NK-92 (cell line): Measurements from ENCODE around the gene GSX2.
"Not testable (repeated sequence)": the region's sequence is repeated elsewhere in the genome, so short reads cannot be mapped to it uniquely, and the experiment has no call there.

ENCODE experiments used
- DNase-seq: peaks from one replicate; lab custom pipeline; 2025; ENCODE audit not compliant: unreplicated experiment; lab: John Stamatoyannopoulos, UW

GSX2 gene

DNA sequence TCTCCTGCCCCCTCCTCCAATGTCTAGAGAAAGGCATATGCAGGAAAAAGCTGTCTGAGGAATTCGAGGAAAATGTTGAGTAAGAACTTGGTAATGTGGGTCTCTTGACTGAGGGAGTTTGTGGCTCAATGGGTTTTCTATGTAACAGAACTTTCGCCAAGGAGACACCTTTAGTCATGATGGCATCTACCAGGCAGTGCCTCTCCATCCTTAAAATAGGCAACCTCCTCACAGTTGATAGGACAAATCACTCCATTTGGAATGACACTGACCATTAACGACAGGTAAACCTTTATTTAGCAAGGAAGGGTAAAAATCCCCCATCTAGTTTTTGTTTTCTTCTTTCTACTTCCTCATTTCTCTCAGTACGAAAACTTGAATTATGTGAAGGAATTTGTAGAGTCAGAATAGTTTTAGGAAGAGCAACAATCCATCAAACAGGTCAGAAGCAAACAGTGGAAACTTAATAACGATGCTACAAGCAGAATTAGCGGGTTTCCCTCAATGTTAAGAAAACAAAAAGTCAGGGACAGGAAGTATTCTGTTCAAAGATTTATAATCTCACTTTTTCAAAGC lies 2.7 kb downstream of the GSX2 start:
- DNase-seq: no peak

DNA sequence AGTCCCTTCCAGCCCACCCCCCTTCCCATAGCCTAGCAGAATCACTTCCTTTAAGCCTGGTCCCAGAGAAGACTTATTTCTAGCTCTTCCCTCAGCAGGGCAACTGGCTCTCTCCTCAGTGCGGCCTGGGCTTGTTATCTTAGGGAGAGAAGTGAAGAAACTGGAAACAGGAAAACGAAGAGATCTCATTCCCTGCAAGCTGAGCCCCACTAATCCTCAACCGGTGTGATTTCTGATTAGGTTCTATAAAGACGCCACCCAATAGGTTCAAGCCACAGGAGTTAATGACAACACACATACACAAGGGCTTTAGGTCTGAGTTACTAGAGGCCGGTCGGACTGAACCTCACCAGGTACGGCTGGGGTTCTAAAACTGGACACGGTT lies 3.2 kb downstream of the GSX2 start:
- no peak for DNase-seq

DNA sequence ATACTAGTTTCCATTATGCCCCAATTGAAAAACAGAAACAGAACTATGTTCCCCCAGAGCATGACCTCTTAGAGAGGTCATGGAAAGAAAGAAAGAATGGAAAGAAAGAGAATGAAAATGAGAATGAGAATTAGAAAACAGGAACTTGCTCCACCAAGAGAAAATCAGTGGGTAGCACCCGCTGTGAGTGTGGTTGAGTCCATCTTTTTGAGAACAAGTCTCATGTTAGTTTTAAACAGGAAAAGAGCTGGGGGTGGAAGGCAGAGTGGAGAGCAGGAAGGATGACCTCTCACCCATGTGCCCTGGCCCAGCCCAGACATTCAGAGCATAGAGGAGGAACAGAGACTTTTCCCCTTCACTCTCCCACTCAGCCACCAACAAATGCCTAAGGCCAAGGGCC lies 4.9 kb downstream of the GSX2 start:
- DNase-seq: no peak

DNA sequence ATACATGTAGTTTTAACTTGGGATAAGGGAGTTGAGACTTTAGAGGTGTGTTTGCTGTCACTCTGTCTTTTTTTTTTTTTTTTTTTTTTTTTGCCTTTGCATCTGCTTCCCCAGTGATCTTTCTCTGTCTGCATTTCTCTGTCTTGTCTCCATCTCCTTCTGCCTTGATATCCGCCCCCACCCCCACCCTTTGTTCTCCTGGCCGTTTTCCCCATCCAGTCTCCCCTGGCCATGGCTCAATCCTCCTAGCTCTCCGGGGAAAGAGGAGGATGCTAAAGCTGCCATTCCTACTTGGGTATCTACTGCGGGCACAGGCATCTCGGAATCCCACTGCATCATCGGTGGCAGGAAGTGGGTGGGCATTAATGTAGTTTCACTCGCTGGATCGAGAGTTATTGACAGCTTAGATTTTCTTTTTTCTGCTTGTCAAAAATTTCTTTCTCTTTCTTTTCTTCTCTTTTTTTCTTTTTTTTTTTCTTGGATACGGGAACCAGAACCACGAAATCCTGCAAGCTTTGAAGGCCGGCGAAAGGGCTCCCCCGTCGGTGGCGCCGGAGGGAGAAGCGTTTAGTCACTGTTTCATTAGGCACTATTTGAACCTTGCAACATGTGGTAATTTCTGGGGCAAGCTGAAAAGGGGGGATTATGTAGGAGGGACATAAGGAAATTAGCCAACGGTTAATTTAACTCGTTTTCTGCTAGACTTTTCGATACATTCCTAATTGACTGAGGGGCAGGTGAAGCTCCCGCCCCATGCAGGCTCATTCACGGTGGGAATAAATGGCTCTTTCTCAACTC lies 8.2 kb downstream of the GSX2 start:
- DNase-seq: no peak

DNA sequence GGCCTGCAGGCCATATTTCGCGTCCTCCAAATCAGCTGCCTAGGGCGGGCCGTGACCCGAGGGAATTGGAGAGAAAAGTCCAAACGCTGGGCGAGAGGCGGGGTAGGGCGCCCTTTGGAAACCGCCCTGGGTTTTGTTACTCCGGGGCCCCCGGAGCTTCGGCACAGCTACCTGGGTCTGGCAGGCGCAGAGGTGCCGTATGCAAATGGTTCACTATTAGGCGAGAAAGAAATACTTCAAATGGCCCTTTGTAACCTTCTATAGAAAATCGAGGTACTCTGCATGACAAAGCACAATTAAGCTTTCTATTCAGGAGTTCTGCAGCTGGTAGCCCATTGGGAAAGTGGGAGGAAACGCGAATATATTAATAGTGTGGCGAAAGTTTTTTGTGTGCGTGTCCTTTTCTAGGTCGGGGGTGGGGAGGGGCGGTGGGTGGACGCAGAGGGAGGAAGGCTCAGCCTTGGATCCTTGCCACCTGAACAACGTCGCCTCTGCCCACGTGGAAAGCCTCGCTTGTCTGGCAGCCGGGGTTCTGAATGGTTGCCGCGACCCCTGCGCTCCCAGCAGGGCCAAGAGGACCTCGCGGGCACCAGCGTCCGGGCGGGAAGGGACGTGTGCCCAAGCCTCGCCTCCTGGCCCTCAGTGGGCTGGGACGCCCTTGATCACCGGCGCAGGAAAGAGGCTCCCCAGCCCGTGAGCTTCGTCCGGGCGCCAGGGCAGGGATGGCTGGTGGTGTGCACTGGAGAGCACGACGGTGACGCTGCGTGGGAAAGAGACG lies 9.5 kb downstream of the GSX2 start:
- DNase-seq: no peak

DNA sequence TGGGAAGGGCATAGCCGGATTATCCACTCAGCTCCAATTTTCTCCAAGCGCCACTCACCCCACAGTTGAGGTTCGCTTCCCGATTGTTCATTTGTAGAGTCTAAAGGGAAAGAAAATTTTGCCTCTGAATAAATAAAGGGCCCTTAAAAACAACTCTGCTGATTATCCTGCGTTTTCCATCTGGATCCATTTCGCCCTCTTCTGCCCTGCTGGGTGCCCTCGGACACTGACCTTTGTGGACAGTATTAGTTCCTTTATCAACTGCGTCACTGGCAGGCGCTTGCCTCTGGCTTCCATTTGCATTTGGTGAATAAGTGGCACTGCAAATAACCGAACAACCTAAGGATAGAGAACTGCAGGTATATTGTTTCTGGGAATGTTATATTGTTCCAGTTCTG lies 10.1 kb downstream of the GSX2 start:
- no peak for DNase-seq

DNA sequence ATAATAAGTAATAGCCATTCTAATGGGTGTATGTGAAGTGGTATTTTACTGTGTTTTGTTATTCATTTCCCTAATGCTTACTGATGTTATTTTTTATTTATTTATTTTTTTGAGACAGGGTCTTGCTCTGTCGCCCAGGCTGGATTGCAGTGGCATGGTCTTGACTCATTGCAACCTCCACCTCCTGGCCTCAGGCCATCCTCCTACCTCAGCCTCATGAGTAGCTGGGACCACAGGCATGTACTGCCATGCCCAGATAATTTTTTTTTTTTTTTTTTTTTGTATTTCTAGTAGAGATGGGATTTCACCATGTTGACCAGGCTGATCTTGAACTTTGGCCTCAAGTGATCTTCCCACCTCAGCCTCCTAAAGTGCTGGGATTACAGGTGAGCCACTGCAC lies 13.2 kb downstream of the GSX2 start:
- DNase-seq: not testable (repeated sequence)

DNA sequence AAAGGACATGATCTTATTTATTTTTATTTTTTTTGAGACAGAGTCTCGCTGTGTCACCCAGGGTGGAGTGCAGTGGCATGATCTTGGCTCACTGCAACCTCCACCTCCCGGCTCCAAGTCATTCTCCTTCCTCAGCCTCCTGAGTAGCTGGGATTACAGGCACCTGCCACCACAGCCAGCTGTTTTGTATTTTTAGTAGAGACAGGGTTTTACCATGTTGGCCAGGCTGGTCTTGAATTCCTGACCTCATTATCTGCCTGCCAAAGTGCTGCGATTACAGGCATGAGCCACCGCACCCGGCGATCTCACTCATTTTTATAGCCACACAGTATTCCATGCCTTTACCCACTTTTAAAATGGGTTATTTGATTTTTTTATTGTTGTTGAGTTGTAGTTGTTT lies 16.3 kb downstream of the GSX2 start:
- DNase-seq: not testable (repeated sequence)

DNA sequence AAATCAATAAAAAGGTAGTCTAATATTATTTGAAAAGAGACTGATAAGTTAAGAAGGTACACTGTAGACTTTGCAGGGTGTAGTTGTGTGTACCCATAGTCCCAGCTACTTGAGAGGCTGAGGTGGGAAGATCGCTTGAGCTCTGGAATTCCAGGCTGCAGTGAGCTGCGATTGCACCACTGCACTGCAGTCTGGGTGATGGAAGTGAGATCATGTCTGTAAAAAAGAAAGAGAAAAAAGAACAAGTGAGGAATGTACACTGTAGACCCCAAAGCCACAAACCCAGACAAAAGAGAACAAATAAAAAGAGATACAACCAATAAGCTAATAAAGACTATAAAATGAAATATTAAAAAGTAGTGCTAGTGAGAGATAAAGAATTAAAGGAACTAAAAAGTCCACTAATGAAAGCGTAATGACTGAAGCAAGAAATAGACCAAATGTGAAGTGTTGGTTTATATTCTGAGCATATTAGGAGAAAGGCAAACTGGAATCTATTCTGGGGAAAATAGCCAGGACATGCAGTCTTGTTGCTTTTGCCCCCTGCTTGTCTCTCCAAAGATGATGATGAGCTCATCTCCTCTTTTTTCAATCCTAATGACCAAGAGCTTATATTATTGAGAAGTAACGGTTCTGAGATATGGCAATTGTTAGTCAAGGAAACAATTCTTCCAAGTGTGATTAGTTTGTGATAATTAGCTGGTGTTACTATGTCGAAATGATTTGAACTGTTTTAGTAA lies 19.1 kb downstream of the GSX2 start:
- no peak for DNase-seq

DNA sequence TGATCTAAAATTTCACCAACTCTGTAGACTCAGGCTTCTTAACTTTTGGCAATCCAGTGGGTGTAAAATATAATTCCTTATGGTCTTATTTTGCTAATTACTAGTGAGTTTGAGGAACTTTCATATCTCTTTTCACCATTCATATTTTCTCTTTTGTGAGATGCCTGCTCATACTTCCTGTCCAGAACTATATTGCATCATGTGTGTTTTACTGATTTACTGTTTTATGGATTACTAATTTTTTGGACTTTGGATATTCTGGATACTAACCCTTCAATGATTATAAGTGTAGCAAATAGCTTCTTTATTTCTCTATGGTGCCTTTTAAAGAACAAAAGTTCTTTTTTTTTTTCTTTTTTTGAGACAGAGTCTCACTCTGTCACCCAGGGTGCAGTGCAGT lies 20.6 kb downstream of the GSX2 start:
- no peak for DNase-seq

DNA sequence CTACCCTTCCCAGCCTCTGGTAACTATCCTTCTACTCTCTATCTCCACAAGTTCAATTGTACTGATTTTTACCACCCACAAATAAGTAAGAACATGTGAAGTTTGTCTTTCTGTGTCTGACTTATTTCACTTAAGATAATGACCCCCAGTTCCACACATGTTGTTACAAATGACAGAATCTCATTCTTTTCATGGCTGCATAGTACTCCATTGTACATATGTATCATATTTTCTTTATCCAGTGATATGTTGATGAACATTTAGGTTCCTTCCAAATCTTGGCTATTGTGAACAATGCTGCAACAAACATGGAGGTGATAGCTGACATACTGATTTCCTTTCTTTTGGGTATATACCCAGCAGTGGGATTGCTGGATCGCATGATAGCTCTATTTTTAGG lies 27.7 kb downstream of the GSX2 start:
- no peak for DNase-seq

DNA sequence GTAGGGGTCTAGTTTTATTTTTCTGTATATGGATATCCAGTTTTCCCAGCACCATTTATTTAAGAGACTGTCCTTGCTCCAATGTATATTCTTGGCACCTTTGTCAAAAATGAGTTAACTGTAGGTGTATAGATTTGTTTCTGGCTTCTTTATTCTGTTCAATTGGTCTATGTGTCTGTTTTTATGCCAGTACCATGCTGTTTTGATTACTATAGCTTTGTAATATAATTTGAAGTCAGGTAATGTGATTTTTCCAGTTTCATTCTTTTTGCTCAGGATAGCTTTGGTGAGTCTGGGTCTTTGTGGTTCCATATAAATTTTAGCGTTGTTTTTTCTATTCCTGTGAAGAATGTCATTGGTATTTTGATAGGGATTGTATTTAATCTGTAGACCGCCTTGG lies 28.7 kb downstream of the GSX2 start:
- not testable (repeated sequence) for DNase-seq

DNA sequence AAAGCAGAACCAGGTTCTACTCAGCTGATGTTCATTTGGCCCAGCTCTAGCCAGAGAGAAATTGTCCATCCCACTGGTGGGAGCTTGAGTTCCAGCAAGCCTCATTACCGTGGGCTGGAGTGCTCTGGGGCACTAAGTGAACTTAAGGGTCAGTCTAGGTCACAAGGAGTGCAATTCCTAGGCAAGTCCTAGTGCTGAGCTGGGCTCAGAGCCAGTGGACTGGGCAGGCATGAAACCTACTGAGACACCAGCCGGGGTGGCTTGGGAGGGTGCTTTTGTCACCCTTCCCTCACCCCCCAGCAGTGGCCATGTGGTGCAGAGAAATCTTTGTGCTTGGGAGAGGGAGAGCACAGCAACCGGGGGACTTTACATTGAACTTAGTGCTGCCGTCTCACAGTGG lies 39.4 kb downstream of the GSX2 start:
- no peak for DNase-seq

DNA sequence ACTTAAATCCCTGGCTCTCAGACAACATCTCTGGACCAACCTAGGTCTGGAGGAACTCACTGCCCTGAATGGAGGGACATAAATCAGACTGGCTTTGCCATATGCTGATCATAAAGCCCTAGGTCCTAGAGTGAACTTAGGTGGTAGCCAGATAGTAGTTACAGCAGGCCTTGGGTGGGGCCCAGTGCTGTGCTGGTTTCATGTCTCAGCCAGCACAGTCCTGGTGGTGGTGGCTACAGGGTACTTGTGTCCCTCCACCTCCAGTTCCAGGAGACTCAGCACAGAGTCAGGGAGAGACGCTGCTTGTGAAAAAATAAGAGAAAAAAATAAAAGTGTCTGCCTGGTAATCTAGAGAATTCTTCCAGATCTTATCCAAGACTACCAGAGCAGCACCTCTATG lies 40.3 kb downstream of the GSX2 start:
- DNase-seq: no peak

DNA sequence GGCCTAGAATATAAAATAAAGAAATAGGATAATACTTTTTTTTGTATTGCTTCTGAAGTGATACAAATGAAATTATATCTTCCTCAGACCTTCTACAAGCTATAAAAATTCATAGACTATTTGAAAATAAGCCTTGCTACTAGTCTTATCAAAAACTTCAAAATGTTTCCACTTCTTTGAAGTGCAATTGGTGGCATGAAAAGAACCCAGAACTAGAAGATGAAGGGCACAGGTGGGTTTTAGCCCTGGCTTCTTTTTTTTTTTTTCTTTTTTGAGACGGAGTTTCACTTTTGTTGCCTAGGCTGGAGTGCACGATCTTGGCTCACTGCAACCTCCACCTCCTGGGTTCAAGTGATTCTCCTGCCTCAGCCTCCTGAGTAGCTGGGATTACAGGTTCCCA lies 44.2 kb downstream of the GSX2 start:
- no peak for DNase-seq

DNA sequence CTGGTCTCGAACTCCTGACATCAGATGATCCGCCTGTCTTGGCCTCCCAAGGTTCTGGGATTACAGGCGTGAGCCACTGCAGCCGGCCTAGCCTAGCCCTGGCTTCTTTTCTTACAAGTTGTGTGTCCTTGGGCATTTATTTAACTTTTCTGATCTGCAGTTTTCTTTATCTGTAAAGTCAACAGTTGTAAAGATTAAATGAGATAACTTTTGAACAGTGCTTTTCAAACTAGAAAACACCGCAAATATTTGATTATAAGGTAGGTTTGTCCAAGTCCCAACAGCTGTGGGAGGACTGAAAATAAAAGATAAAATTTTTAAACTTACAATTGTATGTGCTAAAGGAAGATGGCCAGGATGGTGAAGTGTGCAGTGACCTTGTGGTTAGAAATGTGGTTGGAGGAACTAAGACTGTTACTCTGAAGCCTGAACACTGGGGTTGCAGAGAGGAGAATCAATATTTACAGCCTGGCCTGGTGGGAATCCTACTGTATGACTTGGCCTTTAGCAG lies 44.8 kb downstream of the GSX2 start:
- DNase-seq: no peak

DNA sequence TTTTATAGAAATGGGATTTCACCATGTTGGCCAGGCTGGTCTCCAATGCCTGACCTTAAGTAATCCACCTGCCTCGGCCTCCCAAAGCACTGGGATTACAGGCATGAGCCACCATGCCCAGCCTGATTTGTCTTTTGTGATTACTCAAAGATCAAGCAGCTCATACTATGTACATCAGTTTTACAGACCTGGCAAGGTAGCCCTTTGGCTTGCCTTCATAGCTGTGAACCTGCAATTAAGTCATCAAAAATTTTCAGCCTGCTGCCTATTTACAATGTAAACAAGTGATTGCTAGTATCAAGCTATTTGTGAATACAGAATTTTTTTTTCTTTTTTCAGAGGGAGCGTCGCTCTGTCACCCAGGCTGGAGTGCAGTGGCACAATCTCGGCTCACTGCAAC lies 46.2 kb downstream of the GSX2 start:
- DNase-seq: no peak

DNA sequence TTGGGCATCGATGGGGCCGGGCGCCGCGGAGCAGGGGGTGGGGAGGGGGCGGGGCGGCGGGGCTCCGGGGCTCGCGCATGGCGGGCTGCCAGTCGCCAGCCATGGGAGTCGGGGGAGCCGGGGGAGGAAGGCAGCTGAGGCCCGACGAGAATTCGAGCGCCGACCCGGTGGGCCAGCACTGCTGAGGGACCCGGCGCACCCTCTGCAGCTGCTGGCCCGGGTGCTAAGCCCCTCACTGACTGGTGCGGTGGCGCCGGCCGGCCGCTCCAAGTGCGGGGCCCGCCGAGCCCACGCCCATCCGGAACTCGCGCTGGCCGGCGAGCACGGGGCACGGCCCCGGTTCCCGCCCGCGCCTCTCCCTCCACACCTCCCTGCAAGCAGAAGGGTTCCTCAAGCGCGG lies 49.4 kb downstream of the GSX2 start:
- DNase-seq: no peak
